ENCODE data around the gene DIPK1B.

DIPK1B gene

DNA sequence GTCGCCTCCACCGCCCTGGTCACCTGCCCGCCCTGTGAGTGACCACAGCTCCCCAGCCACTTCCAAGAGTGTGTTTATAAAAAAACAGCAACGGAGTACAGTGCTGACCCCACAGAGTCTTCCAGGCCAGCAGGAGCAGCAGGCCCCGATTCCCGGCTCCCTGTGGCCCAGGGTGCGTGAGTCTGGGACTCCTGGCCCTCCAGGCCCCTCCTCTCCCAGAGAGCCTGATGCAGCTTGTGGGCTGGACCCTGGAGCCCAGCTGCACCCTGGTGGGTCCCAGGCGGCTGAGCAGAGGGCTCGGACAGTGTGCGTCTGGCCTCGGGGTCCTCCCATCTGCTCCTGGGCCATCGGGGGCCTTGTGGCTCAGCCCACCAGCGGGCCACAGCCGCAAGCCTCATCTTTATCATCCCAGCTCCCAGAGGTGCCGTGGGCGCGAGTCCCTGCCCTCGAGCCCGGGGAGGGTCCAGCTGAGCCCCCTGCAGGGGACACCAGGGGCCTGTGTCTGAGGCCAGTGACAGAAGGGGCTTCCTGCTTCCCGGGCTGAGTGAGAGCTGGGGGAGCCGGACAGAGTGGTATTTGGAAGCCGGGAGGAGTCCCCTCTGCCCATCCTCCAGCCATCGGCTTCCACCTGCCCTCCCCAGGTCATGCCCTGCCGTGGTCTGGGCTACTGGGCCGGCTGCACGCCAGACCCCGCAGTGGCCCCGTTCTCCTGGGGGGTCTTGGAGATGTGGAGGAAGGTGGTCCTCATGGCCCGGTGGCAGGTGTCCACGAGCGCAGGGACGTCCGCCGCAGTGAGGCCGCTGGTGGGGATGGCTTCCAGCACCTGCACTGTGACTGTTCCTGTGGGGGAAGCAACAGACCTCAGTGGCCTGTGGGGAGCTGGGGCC is 39.0 kb upstream of the DIPK1B start:
- DNase-seq (ENCODE audit: low read depth in 2 of 2), result no peak

DNA sequence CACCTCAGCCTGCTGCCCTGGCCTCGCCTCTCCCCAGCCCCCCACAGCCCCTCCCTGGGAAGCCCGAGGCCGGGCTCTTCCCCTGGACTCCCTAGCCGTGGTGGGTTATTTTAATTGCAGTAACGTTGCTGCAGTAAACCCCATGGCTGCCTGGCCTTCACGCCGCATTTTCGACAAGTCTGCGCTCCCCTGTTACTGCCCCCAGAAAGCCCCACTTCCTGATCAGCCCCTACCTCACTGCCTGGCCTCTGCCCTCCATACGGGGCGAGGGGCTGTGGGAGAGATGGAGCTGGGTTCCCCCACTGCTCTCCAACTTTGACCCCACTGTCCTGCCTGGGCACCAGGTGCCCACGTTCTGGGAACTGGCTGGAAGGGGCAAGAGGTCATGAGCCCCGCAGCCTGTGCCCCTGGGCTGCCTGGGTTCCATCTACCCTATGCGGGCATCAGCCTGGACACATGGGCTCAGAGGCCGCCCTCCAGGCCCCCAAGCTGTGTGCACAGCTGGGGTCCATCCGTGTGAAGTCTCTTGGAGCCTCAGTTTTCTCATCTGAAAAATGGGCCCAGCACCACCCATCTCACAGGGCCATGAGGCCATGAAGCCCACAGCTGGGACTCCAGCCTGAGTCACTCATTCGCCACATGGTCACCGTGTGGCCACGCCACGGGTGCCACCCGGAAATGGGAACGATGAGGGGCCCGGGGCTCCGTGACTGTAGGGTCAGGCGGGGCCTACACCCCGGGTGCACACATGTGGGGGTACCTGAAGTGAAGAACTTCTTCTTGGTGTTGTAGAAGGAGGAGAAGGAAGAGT is 38.2 kb upstream of the DIPK1B start:
- DNase-seq (ENCODE audit: low read depth in 2 of 2), result no peak

DNA sequence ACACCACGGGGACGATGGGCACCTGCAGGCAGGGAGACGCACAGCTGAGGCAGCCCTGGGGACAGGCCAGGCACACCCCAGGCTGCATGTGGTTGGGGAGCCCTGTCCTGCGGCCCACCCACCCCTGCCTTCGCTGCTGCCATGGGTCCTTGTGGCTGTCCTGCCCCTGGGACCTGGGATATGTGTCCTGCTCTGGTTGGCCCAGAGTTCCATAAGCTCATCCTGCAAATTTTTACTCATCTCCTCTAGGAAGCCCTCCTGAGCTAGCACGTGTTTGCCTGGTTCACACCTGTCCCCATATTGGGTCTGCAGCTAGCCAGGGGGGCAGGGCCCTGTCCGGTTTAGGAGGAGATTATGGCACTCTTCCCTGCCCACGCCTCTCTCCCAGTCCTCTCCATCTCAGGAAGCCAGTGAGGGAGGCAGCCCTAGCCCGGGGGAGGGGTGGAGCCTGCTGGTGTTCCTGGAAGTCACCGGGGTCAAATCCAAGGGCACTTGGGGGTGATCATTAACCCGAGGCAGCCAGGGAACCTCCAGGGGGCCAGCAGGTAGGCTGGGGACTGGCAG is 37.5 kb upstream of the DIPK1B start:
- no peak for DNase-seq (ENCODE audit: low read depth in 2 of 2)

DNA sequence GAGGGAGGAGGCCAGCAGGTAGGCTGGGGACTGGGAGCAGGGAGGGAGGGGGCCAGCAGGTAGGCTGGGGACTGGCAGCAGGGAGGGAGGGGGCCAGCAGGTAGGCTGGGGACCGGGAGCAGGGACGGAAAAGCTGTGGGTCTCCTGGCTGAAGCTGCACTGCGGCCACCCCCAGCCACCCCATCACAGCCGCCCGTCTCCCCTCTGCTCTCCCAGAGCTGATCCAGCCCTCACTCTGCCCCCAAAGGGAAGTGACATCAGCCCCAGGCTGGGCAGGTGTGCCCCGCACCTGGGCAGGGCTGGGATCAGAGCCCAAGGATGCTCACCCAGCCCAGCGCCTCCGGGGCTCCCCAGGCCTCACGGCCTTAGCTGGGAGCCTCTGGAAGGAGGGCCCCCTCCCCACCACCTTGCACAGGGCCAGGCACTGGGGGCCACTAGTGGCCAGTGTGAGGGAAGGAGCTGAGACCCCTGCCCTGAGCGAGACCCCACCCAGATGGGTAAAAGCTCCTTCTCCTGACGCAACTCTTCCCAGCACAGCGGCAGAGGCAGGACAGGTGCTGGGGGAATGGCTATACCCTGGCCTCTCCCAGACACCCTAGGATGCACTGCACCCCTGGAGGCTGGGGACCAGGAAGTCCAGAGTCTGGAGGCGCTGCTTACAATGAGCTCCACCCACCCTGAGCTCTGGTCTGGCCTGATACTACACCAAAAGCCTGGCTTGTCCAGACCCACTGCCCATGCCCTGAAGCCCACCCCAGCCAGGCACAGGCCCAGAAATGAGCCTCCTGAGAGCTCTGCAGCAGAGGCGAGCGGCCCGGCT is 36.7 kb upstream of the DIPK1B start:
- no peak for DNase-seq (ENCODE audit: low read depth in 2 of 2)

DNA sequence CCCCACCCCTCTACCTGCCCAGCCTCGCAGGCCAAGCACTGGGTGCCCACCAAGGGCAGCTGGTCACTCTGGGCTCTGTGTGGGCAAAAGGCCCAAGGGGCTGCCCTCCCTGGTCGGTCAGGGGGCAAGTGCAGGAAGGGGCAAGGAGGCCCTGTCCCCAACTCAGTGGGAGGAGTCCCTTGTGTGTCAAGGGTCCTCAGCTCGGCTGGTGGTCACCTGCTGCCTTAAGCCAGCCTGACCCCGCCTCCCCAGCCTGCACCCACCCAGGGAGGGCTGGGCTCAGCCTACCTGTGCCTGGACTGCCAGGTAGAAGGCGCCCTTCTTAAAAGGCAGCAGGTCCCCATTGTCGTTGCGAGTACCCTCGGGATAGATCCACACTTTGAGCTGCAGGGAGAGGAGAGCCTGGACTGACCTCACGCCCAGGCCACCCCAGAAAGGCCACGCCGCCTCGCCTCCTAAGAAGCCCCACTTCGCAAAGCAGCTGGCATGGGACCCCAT is 36.0 kb upstream of the DIPK1B start:
- DNase-seq (ENCODE audit: low read depth in 2 of 2), result no peak

DNA sequence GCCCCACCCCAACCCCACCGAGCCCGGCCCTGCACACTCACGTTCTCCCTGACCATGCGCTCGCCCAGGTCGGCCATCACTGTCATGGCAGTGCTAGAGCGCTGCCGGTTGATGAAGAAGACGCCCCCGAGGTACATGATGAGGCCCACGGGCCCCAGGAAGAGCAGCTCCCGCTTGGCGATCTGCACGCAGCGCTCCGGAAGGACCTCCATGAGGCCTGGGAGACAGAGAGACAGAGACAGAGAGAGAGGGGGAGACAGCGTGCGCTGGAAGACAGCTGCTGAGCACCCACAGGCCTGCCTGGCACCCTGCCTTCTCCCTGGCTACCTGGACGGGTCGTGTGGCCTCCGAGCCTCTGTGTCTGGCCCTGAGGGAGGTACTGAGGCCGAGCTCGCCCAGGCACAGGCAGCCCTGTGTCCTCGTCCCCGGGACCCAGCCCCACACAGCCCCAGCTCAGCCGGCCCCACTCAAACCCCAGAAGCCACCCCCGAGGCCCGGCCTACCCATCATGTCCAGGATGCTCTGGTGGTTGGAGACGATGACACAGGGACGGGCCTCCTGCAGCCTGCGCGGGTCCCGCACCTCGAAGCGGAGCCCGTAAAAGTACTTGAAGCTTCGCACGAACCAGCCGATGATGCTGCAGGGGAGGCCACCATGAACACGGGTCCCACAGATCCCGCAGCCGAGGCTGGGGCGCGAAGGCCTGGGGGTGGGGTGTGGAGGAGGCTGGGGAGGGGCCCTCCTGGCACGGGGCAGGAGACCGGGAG is 35.3 kb upstream of the DIPK1B start:
- DNase-seq (ENCODE audit: low read depth in 2 of 2), result no peak

DNA sequence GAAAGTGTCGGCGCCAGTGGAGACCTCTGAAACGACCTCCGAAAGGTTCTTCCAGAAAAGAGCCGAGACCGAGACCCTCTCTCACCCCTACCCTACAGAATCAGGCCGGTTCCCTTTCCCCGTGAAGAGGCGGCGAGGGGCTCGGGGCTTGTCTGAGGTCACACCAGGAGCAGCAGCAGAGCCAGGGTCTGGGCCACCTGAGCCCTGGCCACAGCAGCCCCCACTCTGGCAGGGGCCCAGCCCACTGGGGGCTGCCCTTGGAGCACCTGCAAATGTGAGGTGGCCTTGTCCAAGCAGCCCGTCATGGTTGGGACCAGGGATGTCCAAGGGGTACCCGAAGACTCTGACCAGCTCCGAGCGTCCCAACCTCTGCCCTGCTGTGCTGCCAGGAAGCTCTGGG is 34.3 kb upstream of the DIPK1B start:
- no peak for DNase-seq (ENCODE audit: low read depth in 2 of 2)

DNA sequence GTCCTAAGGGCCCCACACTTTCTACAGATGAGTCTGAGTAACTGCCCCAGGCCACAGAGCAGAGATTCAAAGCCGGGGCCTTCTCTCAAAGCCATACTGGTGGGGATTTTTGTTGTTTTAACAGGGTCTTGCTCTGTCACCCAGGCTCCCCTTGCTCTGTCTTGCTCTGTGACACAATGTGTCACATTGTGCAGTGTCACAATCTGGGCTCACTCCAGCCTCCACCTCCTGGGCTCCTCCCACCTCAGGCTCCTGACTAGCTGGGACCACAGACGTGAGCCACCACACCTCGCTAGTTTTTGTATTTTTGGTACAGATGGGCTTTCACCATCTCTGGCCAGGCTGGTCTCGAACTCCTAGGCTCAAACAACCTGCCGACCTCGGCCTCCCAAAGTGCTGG is 33.7 kb upstream of the DIPK1B start:
- no peak for DNase-seq (ENCODE audit: low read depth in 2 of 2)

DNA sequence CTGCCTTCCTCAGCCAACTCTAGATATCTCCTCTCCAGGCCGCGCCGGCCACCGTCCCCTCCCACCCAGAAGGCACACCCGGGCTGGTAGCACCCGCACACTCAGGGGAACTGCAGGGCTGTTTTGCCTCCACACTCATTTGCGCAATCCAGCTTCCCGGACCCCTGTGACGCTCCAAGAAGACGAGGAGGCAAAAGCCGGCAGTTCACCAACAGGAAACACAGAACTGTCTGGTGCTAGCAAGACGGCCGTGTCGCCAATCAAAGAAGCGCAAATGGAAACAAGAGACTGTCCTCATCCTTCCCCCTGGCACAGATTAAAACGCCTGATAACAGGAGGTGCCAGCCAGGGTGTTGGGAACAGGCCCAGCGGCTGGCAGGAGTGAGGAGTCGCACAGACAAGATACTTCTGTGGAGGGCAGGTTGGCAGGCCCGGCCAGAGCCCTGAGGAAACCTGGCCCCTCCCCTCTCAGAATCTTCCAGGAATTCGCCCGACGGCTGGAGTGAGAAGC is 32.9 kb upstream of the DIPK1B start:
- no peak for DNase-seq (ENCODE audit: low read depth in 2 of 2)

DNA sequence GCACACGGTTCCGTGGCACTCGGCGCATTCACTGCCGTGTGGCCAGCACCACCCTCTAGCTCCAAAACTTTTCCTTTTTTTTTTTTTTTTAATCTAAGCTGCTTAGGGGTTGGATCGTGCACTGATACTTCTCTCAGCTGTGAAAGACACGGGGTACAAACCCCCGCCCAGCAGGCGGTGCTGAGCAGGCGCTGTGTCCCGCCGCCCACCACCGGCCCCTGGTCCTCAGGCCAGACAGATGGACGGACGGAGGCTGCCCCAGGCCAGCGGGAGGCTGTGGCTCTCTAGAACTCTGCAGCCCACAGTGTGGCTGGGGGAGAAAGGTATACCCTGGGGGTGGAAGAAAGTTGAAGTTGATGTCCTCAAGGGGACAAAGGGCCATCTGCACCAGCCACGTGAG is 31.3 kb upstream of the DIPK1B start:
- DNase-seq (ENCODE audit: low read depth in 2 of 2), result no peak

DNA sequence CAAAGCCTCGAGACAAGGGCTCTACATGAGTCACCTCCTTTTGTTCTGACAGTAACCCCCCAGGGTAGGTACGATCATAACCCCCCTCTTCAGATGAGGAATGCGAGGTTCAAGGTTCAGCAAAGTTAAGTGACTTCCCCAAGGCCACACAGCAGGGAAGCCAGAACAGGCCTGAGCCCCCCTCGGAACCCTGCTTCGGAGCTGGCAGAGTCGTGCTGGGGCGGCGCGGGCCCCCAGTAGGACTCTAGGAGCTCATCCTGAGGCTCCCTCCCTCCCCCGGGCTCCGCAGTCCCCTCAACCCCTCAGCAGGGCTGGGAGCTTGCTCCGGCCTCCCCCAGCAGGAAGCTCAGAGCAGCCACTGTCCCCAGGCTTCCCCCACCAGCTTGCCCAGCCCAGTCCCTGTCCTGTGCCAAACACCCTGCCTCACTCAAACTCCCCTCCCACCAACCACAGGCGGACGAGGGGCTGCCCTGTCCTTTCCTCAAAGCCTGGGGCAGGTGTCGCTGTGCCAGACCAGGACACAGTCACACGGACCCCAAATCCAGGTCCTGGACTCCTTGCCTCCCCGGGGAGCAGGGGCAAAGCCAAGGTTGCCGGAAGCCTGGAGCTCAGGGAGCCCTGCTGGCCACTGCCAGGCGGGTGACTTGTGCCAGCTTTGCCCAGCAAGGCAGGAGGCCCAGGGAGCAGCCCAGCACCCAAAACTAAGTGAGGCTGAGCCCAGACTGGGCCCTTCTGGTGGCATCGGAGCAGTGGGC is 30.2 kb upstream of the DIPK1B start:
- DNase-seq (ENCODE audit: low read depth in 2 of 2), result no peak

DNA sequence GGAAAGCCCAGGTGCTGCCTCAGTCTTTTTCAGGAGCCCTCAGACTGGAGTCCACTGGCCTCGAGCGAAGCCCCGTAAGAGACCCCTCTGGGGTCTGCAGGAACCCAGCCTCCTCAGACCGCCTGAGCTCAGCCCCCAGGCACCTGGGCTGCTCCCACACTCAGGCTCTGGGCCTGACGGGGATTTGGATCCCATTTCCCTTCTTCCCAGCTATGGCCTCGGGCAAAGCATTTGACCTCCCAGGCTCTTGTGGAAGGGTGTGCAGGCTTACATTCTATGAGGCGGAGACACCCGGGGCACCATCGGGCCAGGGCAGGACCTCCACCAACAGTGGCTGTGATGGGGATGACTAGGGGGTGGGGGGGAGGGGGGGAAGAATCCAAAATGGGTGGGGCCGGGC is 29.7 kb upstream of the DIPK1B start:
- DNase-seq (ENCODE audit: low read depth in 2 of 2), result no peak

DNA sequence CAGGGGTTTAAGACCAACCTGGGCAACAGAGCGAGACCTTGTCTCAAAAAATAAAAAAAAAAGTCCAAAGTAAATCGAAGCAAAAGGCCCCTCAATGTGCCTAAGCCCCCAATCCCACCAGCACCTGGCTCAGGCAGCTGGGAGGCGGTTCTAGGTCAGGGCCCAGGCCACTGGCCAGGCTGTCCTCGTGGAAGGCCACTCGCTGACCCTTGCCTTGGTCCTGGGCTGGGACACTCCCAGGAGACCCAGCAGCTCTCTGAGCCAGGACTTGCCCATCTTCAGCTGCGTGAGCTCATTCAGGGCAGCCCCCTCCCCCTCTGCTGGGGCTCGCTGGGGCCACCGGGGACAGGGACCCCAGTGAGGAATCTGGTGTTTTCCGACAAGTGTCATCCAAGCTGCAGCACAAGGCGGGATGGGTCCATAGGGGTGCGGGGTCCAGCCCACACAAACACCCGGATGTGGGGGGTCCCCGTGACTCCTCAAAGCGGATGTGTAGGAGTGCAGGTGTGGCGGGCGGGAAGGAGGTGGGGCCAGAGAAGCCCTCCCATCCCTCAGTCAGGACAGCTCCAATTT is 29.1 kb upstream of the DIPK1B start:
- no peak for DNase-seq (ENCODE audit: low read depth in 2 of 2)

DNA sequence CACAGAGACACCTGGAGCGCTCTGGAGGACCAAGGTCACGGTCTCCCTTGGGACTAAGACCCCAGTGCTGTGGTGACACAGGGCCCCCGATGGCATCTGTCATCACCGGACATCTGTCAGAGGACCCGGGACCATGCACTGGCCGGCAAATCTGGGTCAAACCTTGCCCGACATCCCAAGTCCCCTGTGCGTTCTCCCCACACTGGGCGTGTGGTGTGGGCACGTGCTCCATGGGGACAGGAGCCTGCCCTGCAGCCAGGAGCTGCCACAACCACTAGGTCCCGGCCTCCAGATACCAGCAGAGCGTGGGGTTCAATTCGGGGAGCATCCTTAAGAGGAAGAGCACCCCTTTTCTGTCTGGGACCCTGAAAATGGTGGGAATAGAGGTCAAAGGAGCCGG is 28.6 kb upstream of the DIPK1B start:
- no peak for DNase-seq (ENCODE audit: low read depth in 2 of 2)

DNA sequence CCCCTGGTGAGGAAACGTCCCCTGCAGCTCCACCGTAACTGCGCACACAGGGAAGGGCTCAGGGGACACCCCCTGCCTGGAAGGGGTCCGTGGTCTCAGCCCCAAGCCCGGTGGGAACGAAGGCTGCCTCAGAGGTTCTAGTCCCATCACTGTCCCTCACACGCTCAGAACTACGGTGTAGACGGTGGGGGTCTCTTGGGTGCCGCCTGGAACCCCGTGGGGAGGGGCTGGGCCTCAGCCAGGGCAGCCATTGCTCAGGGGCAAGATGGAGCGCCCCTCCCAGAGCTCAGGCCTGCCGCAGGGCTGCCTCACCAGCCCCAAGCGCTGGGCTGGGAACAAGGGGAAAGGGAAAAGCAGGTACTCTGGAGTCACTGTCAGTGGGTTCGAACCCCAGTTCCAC is 28.0 kb upstream of the DIPK1B start:
- no peak for DNase-seq (ENCODE audit: low read depth in 2 of 2)

DNA sequence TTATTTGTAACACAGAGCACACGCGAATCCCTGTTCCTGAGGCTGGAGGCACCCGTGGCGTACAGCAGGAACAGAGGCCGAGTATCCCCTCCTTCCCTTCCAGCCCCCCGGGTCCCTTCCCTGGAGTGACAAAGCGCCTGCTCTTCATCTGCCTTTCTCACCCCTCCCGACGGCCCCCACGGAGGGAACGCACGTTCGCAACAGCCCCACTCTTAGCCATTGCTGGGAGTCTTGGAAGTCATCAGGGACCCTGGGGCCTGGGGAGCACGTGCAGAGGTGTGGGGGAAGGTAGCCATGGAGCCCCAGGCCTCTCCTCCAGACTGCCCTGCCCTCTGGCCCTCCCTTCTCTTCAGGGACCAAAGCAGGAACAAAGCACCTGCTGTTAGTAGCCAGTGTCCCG is 27.6 kb upstream of the DIPK1B start:
- no peak for DNase-seq (ENCODE audit: low read depth in 2 of 2)

DNA sequence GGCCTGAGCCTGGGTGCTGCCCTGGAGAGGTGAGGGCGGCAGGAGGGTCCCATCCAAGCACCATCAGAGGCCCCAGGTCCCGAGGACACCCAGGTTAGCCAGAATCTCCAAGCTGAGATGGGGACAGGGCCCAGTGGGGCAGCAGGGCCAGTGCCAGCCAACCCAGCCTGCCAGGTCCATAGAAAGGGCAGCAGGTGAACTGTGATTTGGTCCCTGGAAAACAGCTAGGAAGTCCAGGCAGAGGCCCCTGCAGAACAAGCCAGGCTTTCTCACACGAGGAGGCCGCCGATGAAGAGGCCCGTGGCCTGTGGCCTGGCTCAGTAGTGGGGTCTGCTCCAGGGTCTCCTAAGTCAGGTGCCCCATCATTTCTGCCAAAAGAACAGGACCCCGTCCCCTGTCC is 27.2 kb upstream of the DIPK1B start:
- DNase-seq (ENCODE audit: low read depth in 2 of 2), result no peak

DNA sequence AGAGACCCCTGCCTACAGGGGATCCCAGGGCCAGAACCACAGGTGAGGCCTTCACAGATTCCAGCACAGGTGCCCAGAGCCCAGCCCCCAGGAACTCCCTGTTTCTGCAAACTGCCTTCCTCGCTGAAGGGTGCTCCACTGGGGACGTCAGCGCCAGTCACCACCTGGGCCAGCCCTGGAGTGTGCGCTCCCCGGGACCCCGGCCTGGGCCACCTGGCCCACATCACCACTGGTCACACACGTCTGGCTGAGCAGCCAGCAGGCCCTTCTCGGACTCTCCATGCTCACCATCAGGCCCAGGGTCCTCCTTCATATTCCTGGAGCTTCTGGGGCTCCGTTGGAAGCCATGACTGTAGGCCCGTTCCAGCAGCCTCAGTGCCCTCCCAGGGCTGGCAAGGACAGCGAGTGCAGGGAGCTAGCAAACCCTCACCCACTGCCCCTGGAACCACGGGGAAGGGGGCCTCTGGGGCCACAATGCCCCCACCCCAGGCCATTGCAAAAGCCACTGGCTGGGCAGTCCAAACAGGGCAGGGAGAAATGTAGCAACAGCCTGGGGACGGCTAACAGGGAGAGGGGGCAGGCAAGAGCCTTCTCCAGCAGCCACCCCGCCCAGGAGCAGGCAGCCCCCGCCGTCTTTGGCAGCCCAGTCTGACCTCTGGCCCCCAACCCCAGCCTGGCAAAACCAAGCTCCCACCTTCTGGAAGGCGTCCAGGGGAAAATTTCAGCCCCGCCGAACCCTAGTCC is 26.4 kb upstream of the DIPK1B start:
- no peak for DNase-seq (ENCODE audit: low read depth in 2 of 2)

DNA sequence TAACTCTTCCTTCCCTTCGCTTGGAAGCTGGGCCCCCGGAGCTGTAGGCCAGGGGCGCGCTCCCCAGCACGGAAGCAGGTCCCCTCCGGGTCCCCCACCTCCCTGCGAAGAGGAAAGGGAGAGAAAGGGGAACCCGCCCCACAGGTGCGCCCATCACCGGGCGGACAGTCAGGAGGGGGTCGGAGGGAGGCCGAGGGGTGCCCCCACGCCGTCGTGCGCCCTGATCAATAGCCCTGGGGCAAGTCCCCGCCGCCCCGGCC is 25.9 kb upstream of the DIPK1B start:
- no peak for DNase-seq (ENCODE audit: low read depth in 2 of 2)

Data from stimulated activated CD4-positive, alpha-beta T cell treated with anti-CD3 and anti-CD28 coated beads, Interleukin-15, amount 100 ng/mL, for 48 hours (primary cell).